KOPT-K1 (cell line): ENCODE measurements around the gene SUPT4H1.

ENCODE experiments used
- H3K27ac ChIP-seq: fragments of 200-600 bp; sonication (generic); 2 replicates; pipeline ENCODE4 v1.5.1; 2016; ENCODE audit warnings: antibody characterized with exemption, mild to moderate bottlenecking, low read depth, low read length; ENCODE audit not compliant: poor library complexity, severe bottlenecking
- H3K36me3 ChIP-seq: fragments of 200-600 bp; sonication (generic); 2 replicates; pipeline ENCODE4 v1.5.1; 2017; ENCODE audit warnings: antibody characterized with exemption, mild to moderate bottlenecking, low read length, moderate library complexity; ENCODE audit not compliant: insufficient read depth
- H3K9me3 ChIP-seq: fragments of 200-600 bp; sonication (generic); 2 replicates; pipeline ENCODE4 v1.5.1; 2017; ENCODE audit warnings: antibody characterized with exemption, low read length, mild to moderate bottlenecking; ENCODE audit not compliant: insufficient read depth, poor library complexity, severe bottlenecking

The SUPT4H1 gene

GRCh38 chr17:58373003-58373402 lies 21.0 kb upstream of the SUPT4H1 start:
- no peaks in the 10 kb centered on the region for H3K9me3 ChIP-seq
- H3K27ac ChIP-seq = peak overlapping the region; percentile 3
- no peaks in the 10 kb centered on the region for H3K36me3 ChIP-seq

DNA sequence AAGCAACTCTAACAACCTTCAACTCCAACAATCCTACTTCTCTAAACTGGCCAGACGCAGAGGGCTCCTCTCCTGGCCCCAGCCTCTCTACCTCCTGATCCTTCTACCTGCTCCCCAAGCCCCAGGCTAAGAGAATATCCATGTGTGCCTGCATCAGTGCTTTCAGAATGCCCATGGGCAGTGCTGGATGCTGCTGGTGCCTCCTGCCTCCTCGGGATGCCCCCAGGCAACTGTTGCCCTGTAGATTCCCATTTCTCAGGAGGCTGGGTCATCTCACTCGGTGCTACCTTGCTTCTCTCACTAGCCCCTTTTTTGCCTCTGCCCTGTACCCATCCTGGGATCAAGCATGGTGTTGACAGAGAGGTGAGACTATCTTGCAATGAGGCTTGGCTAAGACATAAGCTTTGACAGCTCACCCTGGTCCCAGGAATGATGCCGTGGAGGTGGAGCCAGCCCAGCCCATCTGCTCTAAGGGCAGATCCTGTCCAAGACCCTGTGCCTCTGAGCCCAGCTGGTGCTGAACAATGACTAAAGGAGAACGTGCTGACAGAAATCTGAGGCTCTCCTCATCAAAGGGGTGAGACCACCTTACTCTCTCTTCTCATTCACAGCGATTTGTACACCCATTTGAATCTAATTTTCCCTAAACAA lies 19.4 kb upstream of the SUPT4H1 start:
- no peak overlapping the region for H3K27ac ChIP-seq

DNA sequence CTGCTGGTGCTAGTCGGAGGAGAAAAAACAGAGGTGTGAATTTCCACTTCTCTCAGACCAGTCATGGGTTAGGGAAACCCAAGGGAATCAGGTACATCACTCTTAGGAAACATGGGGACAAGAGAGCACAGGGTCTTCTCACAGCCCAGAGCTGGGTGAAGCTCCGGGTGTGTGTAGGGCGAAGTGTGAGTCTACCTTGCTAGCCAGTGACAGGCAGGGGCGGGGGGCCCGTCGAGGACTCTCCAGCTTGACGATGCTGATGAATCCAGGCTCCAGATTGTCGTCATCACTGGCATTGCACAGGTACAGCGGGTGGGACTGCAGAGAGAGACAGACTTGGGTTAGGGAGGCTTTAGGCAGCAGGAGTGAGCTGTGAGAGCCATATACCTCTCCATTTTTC lies 18.7 kb upstream of the SUPT4H1 start:
- no peaks in the 10 kb centered on the region for H3K36me3 ChIP-seq
- H3K9me3 ChIP-seq = no peaks in the 10 kb centered on the region
- no peak overlapping the region for H3K27ac ChIP-seq

More for the DNA sequence above, 19.4 kb upstream of the SUPT4H1 start:
- Histone ChIP-seq H3K36me3 (no peaks in the 10 kb centered on the region), H3K9me3 (no peaks in the 10 kb centered on the region)

GRCh38 chr17:58370309-58370708 lies 18.3 kb upstream of the SUPT4H1 start:
- no peaks in the 10 kb centered on the region for H3K9me3 ChIP-seq
- H3K36me3 ChIP-seq = no peaks in the 10 kb centered on the region
- H3K27ac ChIP-seq = no peak overlapping the region

DNA sequence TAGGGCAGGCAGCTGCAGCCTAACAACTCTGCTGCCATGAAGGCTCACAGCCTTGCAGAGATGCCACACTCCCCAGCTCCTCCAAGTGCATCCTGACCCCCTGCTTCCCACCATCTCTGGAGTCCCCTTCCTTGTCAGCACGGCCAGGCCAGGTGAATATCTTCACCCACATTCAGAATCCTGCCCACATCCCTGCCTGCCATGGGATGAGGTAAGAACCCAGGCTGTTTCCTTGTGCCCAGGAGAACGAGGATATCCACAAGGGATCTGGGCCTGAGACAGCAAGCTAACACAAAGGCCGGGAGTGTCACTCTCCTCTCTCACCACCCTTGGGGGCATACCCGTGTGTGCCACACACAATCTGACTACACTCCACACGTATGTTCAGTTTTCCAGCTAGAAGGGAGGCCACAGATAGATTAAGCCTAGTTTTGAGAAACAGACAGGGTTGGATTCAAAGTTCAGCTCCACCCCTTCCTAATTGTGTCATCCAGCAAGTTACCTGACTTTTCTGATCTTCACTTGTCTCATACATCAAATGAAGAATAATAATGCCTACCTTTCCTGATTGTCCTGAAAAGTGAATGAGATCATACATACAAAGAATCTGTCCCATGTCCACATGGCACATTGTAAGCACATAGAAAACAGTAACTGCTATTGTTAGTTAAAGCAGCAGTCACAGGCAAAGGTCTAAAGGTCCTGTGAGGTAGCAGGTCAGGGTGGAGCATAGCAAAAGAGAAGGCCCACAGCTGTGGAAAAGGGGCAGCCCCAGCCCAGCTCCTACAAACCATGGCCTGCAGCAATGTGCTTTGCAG lies 17.4 kb upstream of the SUPT4H1 start:
- Histone ChIP-seq H3K9me3 (no peaks in the 10 kb centered on the region), H3K27ac (no peak overlapping the region), H3K36me3 (no peaks in the 10 kb centered on the region)

GRCh38 chr17:58368860-58369213 lies 16.8 kb upstream of the SUPT4H1 start:
- H3K27ac ChIP-seq = no peak overlapping the region
- no peaks in the 10 kb centered on the region for H3K9me3 ChIP-seq
- H3K36me3 ChIP-seq = no peaks in the 10 kb centered on the region

DNA sequence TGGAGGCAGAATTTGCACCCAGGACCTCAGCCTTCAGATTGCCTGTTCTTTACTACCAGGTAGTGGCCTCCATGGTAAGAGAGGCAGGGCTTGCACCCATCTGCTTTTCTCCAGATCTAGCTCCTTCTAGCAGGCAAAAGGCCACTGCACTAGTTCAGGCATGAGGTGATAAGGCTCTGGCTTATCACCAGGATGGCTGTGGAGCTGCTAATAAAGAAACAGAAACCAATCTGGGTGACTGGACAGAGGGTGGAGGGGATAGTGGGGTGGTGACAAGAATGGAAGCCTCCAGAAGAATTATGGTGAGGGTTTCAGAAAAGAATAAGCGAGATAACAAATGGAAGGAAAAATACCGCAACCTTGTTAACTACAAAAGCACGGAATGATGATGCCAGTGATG lies 15.5 kb upstream of the SUPT4H1 start:
- H3K27ac ChIP-seq = no peak overlapping the region
- H3K36me3 ChIP-seq = no peaks in the 10 kb centered on the region
- no peaks in the 10 kb centered on the region for H3K9me3 ChIP-seq

DNA sequence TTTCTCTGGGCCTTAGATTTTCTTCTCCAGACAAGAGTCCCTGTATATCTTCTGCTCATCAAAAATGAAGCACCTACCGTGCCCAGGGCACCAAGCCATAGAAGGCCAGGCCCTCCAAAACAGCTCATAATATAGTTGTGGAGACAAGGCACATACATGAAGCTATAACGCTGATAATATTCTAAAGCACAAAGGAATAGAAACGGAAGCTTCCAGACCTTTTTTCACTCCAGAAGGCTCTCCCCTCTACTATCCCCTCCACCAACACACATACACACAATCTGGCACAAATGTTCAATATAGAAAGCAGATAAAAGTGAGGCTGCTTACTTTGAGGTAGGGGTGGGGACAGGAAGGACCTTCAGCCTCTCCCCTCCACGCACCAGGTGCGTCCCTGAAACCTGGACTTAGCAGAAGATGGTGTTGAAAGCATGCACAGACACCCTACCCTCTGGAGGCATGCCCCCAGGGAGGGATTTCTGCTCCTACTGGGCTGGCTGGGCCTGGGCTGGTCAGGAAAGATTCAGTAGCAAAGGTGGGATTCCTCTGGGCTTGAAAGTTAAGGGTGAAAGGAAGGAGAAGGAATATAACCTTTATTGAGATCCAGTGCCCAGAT lies 14.1 kb upstream of the SUPT4H1 start:
- H3K36me3 ChIP-seq = no peaks in the 10 kb centered on the region
- no peak overlapping the region for H3K27ac ChIP-seq
- no peaks in the 10 kb centered on the region for H3K9me3 ChIP-seq

- H3K36me3 ChIP-seq = no peaks in the 10 kb centered on the region
- H3K9me3 ChIP-seq = no peaks in the 10 kb centered on the region
- H3K27ac ChIP-seq = no peak overlapping the region
Measured at GRCh38 chr17:58365185-58365979, 13.4 kb upstream of the SUPT4H1 start.

- H3K9me3 ChIP-seq = no peaks in the 10 kb centered on the region
- H3K27ac ChIP-seq = no peak overlapping the region
- no peaks in the 10 kb centered on the region for H3K36me3 ChIP-seq
Measured at GRCh38 chr17:58364270-58364942, 12.4 kb upstream of the SUPT4H1 start.

- Histone ChIP-seq H3K27ac (no peak overlapping the region), H3K36me3 (no peaks in the 10 kb centered on the region), H3K9me3 (no peaks in the 10 kb centered on the region)
Measured at GRCh38 chr17:58363457-58364185, 11.6 kb upstream of the SUPT4H1 start.

GRCh38 chr17:58362368-58363014 lies 10.5 kb upstream of the SUPT4H1 start:
- no peak overlapping the region for H3K27ac ChIP-seq
- no peaks in the 10 kb centered on the region for H3K36me3 ChIP-seq
- no peaks in the 10 kb centered on the region for H3K9me3 ChIP-seq

GRCh38 chr17:58360296-58361063 lies 8.5 kb upstream of the SUPT4H1 start:
- no peaks in the 10 kb centered on the region for H3K9me3 ChIP-seq
- no peak overlapping the region for H3K27ac ChIP-seq
- no peaks in the 10 kb centered on the region for H3K36me3 ChIP-seq
